Loucy (cell line): ENCODE results near the gene TJAP1.

Experiments used
- H2AFZ ChIP-seq: fragments of 200-600 bp; sonication (generic); 2 replicates; pipeline ENCODE4 v1.6.0; 2016; ENCODE audit warnings: antibody characterized with exemption, mild to moderate bottlenecking, low read length, moderate library complexity
- H3F3A ChIP-seq: fragments of 200-600 bp; 2 replicates; pipeline ENCODE4 v1.6.0; 2016; ENCODE audit warnings: antibody characterized with exemption, low read depth, mild to moderate bottlenecking
- H3K27me3 ChIP-seq: fragments of 200-600 bp; sonication (generic); 2 replicates; pipeline ENCODE4 v1.6.1; 2014; ENCODE audit warnings: low read length, mild to moderate bottlenecking; ENCODE audit not compliant: insufficient read depth, poor library complexity, severe bottlenecking
- H3K36me3 ChIP-seq: fragments of 200-600 bp; sonication (generic); 2 replicates; pipeline ENCODE4 v1.6.1; 2016; ENCODE audit warnings: low read length; ENCODE audit not compliant: insufficient read depth
- H3K4me1 ChIP-seq: fragments of 200-600 bp; sonication (generic); 2 replicates; pipeline ENCODE4 v1.5.1; 2014; ENCODE audit warnings: low read length, mild to moderate bottlenecking; ENCODE audit not compliant: insufficient read depth, poor library complexity, severe bottlenecking
- H3K4me2 ChIP-seq: fragments of 200-600 bp; sonication (generic); 2 replicates; pipeline ENCODE4 v1.6.0; 2014; ENCODE audit warnings: antibody characterized with exemption, low read length, low read depth, mild to moderate bottlenecking; ENCODE audit not compliant: poor library complexity, severe bottlenecking
- H3K4me3 ChIP-seq: fragments of 200-600 bp; sonication (generic); 2 replicates; pipeline ENCODE4 v1.5.1; 2014; ENCODE audit warnings: low read length, mild to moderate bottlenecking, mixed read lengths; ENCODE audit not compliant: poor library complexity, severe bottlenecking
- H3K79me2 ChIP-seq: fragments of 200-600 bp; sonication (generic); 2 replicates; pipeline ENCODE4 v1.6.1; 2014; ENCODE audit warnings: low read length; ENCODE audit not compliant: insufficient read depth
- H3K9ac ChIP-seq: fragments of 200-600 bp; sonication (generic); 2 replicates; pipeline ENCODE4 v1.6.0; 2014; ENCODE audit warnings: mild to moderate bottlenecking, low read depth, low read length, moderate library complexity; ENCODE audit not compliant: poor library complexity, severe bottlenecking
- H3K9me2 ChIP-seq: fragments of 200-600 bp; sonication (generic); replicated peaks from 2 replicates; pipeline ENCODE4 v1.6.1; 2016; ENCODE audit warnings: low read depth, low read length, mixed read lengths
- H3K9me3 ChIP-seq: fragments of 200-600 bp; sonication (generic); 2 replicates; pipeline ENCODE4 v1.6.1; 2014; ENCODE audit warnings: mild to moderate bottlenecking, antibody characterized with exemption, low read length, low read depth; ENCODE audit not compliant: insufficient read depth
- H4K20me1 ChIP-seq: fragments of 200-600 bp; sonication (generic); 2 replicates; pipeline ENCODE4 v1.6.0; 2014; ENCODE audit warnings: antibody characterized with exemption, low read length, mild to moderate bottlenecking; ENCODE audit not compliant: insufficient read depth, poor library complexity, severe bottlenecking
- EZH2phosphoT487 ChIP-seq: fragments of 200-600 bp; IDR thresholded peaks from 2 replicates; pipeline ENCODE4 v1.6.1; 2018; ENCODE audit warnings: antibody characterized with exemption, mild to moderate bottlenecking, moderate library complexity, borderline replicate concordance
- TF ChIP-seq, protein P1 (sequence below): fragments of 200-600 bp; sonication (generic); conservative IDR thresholded peaks from 2 replicates; pipeline ENCODE4 v1.5.1; 2014; ENCODE audit warnings: mild to moderate bottlenecking, antibody characterized with exemption, low read length

Gene TJAP1

DNA sequence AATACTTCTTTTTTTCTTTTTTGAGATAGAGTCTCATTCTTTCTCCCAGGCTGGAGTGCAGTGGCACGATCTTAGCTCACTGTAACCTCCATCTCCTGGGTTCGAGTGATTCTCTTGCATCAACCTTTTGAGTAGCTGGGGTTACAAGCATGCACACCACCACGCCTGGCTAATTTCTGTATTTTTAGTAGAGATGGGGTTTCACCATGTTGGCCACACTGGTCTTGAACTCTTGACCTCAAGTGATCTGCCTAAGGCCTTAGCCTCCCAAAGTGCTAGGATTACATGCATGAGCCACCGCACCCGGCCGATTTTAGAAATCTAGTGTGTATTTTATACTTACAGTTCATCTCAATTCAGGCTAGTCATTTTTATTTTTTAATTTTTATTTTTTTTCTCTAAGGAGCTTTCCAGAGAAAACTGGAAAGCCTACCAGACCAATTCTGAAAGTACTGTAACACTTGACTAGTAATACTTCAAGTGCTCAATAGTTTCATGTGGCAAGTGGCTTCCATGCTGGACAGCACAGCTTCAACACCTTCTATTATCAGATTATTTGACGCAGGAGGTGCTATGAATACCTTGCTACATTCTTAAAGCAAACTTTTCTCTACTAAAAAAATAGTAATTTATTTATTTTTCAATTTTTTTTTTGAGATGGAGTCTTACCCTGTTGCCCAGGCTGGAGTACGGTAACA is 64.6 kb downstream of the TJAP1 start:
- Histone ChIP-seq H3K27me3 (no peaks in the 10 kb centered on the region), H3K9me2 (no peaks in the 10 kb centered on the region), H3K79me2 (no peaks in the 10 kb centered on the region), H3K4me3 (no peak overlapping the region), H3K9ac (no peak overlapping the region), H2AFZ (no peak overlapping the region), H4K20me1 (no peaks in the 10 kb centered on the region), H3K4me1 (no peaks in the 10 kb centered on the region), H3K36me3 (peaks cover 61% of the 10 kb centered on the region), H3F3A (no peaks in the 10 kb centered on the region), H3K9me3 (no peaks in the 10 kb centered on the region), H3K4me2 (no peak overlapping the region)
- TF ChIP-seq EZH2phosphoT487: no peak
- TF ChIP-seq, protein P1, sequence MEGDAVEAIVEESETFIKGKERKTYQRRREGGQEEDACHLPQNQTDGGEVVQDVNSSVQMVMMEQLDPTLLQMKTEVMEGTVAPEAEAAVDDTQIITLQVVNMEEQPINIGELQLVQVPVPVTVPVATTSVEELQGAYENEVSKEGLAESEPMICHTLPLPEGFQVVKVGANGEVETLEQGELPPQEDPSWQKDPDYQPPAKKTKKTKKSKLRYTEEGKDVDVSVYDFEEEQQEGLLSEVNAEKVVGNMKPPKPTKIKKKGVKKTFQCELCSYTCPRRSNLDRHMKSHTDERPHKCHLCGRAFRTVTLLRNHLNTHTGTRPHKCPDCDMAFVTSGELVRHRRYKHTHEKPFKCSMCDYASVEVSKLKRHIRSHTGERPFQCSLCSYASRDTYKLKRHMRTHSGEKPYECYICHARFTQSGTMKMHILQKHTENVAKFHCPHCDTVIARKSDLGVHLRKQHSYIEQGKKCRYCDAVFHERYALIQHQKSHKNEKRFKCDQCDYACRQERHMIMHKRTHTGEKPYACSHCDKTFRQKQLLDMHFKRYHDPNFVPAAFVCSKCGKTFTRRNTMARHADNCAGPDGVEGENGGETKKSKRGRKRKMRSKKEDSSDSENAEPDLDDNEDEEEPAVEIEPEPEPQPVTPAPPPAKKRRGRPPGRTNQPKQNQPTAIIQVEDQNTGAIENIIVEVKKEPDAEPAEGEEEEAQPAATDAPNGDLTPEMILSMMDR: no peak

DNA sequence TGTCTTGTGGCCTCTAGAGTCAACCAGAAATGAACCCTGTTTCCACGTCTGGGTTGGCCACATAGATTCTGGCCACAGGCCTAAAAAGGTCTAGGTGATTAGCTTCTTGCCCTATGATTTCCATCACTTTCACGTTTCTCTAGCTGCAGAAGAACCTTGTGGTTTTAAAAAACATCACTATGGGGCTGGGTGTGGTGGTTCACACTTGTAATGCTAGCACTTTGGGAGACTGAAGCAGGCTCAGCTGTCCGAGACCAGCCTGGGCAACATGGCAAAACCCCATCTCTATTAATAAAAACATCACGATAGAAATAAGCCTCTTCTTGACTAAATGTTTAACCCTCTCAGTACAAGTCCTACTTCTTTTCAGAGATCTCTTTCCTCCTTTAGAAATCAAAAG is 67.1 kb downstream of the TJAP1 start:
- TF ChIP-seq, protein P1: no peak
- no peak for TF ChIP-seq EZH2phosphoT487
- no peak overlapping the region for H3K4me3 ChIP-seq
- peaks cover 64% of the 10 kb centered on the region; the same call in 1 of the 2 replicates for H3K36me3 ChIP-seq

DNA sequence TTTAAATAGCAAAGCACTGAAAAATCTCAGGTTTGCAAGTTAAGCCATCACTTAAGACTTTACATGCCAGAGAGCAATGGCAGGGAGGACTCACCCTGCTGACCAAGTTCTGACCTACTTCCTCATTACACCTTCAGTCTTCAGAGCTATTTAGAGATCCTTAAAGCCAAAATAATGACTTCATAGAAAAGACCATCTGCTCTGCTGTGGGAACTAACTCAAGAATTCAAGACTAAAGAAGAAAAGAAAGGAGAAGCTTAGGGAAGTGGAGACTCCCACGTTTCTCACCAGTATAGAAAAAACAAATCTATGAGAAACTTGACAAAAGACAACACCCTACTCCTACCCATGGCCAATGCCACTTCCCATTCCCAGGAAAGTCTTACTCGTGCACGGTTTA is 69.9 kb downstream of the TJAP1 start:
- no peak overlapping the region for H2AFZ ChIP-seq
- no peak overlapping the region for H3K4me2 ChIP-seq

More for the DNA sequence above, 67.1 kb downstream of the TJAP1 start:
- Histone ChIP-seq H3K9ac (no peak overlapping the region), H3K79me2 (no peaks in the 10 kb centered on the region), H4K20me1 (no peaks in the 10 kb centered on the region), H3K27me3 (no peaks in the 10 kb centered on the region), H3K4me2 (no peak overlapping the region), H2AFZ (no peak overlapping the region), H3K4me1 (no peaks in the 10 kb centered on the region), H3K9me2 (no peaks in the 10 kb centered on the region), H3K9me3 (no peaks in the 10 kb centered on the region), H3F3A (no peaks in the 10 kb centered on the region)

More for the DNA sequence above, 69.9 kb downstream of the TJAP1 start:
- Histone ChIP-seq H3F3A (no peaks in the 10 kb centered on the region), H3K9me2 (no peaks in the 10 kb centered on the region), H3K4me1 (no peaks in the 10 kb centered on the region), H3K9ac (no peak overlapping the region), H3K79me2 (no peaks in the 10 kb centered on the region), H3K27me3 (no peaks in the 10 kb centered on the region), H4K20me1 (no peaks in the 10 kb centered on the region), H3K36me3 (peaks cover 80% of the 10 kb centered on the region; the same call in 1 of the 2 replicates), H3K4me3 (no peak overlapping the region), H3K9me3 (no peaks in the 10 kb centered on the region)
- TF ChIP-seq, protein P1: no peak
- TF ChIP-seq EZH2phosphoT487: no peak
